NB4 (cell line): ENCODE data around the gene GALNT4.

Experiments used
- TF ChIP-seq, protein P1 (sequence below): IDR thresholded peaks from 2 replicates; pipeline ENCODE4 v1.6.1; 2011; ENCODE audit warnings: low read depth, low read length
- TF ChIP-seq, protein P2 (sequence below): IDR thresholded peaks from one replicate; pipeline ENCODE4 v1.5.1; 2012; ENCODE audit warnings: low read depth, low read length

DNA sequence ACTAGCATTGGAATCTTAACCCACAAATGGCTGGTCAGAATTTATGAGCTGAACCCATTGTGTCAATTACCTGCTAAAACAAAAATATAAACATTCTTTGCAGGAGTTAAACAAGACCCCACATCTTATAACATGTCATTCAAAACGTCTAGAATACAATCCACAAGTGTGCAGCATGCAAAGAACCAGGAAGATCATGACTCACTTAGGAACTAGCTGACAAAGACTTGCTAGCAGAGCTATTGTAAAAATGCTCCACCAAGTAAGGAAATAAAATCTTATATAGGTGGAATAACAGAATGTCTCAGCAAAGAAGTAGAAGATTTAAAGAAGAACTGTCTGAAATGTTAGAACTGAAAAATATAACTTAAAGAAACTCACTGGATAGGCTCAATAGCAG, 27.8 kb upstream of the GALNT4 start:
- TF ChIP-seq, protein P1, sequence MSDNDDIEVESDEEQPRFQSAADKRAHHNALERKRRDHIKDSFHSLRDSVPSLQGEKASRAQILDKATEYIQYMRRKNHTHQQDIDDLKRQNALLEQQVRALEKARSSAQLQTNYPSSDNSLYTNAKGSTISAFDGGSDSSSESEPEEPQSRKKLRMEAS, result no peak
- TF ChIP-seq, protein P2, sequence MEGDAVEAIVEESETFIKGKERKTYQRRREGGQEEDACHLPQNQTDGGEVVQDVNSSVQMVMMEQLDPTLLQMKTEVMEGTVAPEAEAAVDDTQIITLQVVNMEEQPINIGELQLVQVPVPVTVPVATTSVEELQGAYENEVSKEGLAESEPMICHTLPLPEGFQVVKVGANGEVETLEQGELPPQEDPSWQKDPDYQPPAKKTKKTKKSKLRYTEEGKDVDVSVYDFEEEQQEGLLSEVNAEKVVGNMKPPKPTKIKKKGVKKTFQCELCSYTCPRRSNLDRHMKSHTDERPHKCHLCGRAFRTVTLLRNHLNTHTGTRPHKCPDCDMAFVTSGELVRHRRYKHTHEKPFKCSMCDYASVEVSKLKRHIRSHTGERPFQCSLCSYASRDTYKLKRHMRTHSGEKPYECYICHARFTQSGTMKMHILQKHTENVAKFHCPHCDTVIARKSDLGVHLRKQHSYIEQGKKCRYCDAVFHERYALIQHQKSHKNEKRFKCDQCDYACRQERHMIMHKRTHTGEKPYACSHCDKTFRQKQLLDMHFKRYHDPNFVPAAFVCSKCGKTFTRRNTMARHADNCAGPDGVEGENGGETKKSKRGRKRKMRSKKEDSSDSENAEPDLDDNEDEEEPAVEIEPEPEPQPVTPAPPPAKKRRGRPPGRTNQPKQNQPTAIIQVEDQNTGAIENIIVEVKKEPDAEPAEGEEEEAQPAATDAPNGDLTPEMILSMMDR, result no peak
